ENCODE measurements around the gene MCMBP.
"Not testable (repeated sequence)": the region's sequence is repeated elsewhere in the genome, so short reads cannot be mapped to it uniquely, and the experiment has no call there.

DNA sequence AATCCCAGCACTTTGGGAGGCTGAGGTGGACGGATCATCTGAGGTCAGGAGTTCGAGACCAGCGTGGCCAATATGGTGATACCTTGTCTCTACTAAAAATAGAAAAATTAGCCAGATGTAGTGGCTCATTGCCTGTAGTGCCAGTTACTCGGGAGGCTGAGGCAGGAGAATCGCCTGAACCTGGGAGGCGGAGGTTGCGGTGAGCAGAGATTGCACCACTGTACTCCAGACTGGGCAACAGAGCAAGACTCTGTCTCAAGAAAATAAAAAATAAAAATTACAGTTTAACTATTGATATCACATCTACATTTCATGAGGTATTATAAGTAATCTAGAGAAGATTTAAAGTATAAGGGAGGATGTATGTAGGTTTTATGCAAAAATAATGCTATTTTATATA is 35.1 kb upstream of the MCMBP start:
- TF ChIP-seq FOSL2 (IDR thresholded peaks at IDR 0.05); FOSL2 (CRISPR knock-in tag; IDR thresholded peaks at IDR 0.05); POLR2A (IDR thresholded peaks at IDR 0.05; ENCODE audit: low read length); CHD2 (IDR thresholded peaks at IDR 0.05; ENCODE audit: low read length, partially characterized antibody); EP300 (IDR thresholded peaks at IDR 0.05); HDAC2 (IDR thresholded peaks at IDR 0.05); PHF8 (IDR thresholded peaks at IDR 0.05; ENCODE audit: borderline replicate concordance, low read depth); POLR2AphosphoS2 (conservative IDR thresholded peaks at IDR 0.05; ENCODE audit: low read length): not testable (repeated sequence)
- TF ChIP-seq, protein P1, sequence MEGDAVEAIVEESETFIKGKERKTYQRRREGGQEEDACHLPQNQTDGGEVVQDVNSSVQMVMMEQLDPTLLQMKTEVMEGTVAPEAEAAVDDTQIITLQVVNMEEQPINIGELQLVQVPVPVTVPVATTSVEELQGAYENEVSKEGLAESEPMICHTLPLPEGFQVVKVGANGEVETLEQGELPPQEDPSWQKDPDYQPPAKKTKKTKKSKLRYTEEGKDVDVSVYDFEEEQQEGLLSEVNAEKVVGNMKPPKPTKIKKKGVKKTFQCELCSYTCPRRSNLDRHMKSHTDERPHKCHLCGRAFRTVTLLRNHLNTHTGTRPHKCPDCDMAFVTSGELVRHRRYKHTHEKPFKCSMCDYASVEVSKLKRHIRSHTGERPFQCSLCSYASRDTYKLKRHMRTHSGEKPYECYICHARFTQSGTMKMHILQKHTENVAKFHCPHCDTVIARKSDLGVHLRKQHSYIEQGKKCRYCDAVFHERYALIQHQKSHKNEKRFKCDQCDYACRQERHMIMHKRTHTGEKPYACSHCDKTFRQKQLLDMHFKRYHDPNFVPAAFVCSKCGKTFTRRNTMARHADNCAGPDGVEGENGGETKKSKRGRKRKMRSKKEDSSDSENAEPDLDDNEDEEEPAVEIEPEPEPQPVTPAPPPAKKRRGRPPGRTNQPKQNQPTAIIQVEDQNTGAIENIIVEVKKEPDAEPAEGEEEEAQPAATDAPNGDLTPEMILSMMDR (IDR thresholded peaks at IDR 0.05), result not testable (repeated sequence)
- TF ChIP-seq, protein P2, sequence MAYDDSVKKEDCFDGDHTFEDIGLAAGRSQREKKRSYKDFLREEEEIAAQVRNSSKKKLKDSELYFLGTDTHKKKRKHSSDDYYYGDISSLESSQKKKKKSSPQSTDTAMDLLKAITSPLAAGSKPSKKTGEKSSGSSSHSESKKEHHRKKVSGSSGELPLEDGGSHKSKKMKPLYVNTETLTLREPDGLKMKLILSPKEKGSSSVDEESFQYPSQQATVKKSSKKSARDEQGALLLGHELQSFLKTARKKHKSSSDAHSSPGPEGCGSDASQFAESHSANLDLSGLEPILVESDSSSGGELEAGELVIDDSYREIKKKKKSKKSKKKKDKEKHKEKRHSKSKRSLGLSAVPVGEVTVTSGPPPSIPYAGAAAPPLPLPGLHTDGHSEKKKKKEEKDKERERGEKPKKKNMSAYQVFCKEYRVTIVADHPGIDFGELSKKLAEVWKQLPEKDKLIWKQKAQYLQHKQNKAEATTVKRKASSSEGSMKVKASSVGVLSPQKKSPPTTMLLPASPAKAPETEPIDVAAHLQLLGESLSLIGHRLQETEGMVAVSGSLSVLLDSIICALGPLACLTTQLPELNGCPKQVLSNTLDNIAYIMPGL (CRISPR knock-in tag; IDR thresholded peaks at IDR 0.05; ENCODE audit: borderline replicate concordance), result not testable (repeated sequence)
